ENCODE results near the gene DNAI4.
A peak's percentile ranks its signal among the peaks of the same experiment; 100 is the strongest.
"Not testable (repeated sequence)": the region's sequence is repeated elsewhere in the genome, so short reads cannot be mapped to it uniquely, and the experiment has no call there.

DNAI4 gene, protein sequence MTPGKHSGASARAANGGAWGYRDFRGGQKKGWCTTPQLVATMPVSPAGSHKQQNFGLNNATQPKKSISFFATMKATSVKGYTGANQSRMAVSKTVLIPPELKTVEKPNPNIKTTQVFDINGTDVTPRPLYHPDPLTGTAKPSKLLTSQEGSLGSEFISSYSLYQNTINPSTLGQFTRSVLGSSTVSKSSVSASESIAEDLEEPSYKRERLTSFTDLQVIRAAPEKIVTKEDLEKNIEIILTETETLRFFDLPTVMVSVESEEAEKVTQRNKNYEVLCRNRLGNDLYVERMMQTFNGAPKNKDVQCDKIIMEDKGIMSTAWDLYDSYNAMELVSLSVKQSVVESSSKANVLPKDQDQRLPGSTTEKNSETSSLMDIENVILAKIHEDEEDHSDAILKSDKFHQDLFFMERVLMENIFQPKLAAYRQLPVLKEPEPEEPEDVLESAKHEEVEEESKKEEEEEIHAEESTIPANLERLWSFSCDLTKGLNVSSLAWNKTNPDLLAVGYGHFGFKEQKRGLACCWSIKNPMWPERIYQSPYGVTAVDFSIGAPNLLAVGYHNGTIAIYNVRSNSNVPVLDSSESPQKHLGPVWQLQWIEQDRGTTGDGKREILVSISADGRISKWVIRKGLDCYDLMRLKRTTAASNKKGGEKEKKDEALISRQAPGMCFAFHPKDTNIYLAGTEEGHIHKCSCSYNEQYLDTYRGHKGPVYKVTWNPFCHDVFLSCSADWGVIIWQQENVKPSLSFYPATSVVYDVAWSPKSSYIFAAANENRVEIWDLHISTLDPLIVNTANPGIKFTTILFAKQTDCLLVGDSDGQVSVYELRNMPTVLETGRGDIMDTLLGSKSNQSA

GRCh38 chr1:66924756-66925557 is at the start of gene DNAI4, which contains the start of gene MIER1:
TSS of gene DNAI4 (minus strand) at chr1:66924856. CDS start at chr1:66924831, 25 bp downstream.
TSS of gene MIER1 (plus strand) at chr1:66924990. CDS start at chr1:66925029, 39 bp downstream.
- Histone ChIP-seq H3K9ac (ENCODE audit: low read length) (peak within 1 kb of the TSS; percentile 94), H3K4me3 (ENCODE audit: low read length) (peak within 1 kb of the TSS; percentile 87), H3K36me3 (ENCODE audit: control insufficient read depth, low read depth, low read length) (no peaks in the 10 kb centered on the region), H3K27ac (ENCODE audit: low read length) (peak within 1 kb of the TSS; percentile 94), H3K27me3 (ENCODE audit: control insufficient read depth, insufficient read depth, low read length) (no peaks in the 10 kb centered on the region), H3K9me3 (ENCODE audit: control insufficient read depth, low read depth, low read length) (no peaks in the 10 kb centered on the region), H3K4me1 (ENCODE audit: control insufficient read depth, low read depth, low read length) (peaks cover 19% of the 10 kb centered on the region)

GRCh38 chr1:66968574-66968973 is 43.9 kb upstream of the DNAI4 start:
- Histone ChIP-seq H3K9me3 (ENCODE audit: control insufficient read depth, low read depth, low read length) (no peaks in the 10 kb centered on the region), H3K4me1 (ENCODE audit: control insufficient read depth, low read depth, low read length) (no peaks in the 10 kb centered on the region), H3K9ac (ENCODE audit: low read length) (no peak overlapping the region), H3K4me3 (ENCODE audit: low read length) (no peak overlapping the region), H3K27ac (ENCODE audit: low read length) (no peak overlapping the region), H3K36me3 (ENCODE audit: control insufficient read depth, low read depth, low read length) (peaks cover 54% of the 10 kb centered on the region), H3K27me3 (ENCODE audit: control insufficient read depth, insufficient read depth, low read length) (no peaks in the 10 kb centered on the region)

DNA sequence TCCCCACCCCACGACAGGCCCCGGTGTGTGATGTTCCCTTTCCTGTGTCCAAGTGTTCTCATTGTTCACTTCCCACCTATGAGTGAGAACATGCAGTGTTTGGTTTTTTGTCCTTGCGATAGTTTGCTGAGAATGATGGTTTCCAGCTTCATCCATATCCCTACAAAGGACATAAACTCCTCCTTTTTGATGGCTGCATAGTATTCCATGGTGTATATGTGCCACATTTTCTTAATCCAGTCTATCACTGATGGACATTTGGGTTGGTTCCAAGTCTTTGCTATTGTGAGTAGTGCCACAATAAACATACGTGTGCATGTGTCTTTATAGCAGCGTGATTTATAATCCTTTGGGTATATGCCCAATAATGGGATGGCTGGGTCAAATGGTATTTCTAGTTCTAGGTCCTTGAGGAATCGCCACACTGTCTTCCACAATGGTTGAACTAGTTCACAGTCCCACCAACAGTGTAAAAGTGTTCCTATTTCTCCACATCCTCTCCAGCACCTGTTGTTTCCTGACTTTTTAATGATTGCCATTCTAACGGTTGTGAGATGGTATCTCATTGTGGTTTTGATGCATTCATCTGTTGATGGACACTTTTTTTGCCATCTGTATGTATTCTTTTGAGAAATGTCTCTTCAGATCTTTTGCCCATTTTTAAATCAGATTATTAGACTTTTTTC is 41.7 kb upstream of the DNAI4 start:
- H3K9me3 ChIP-seq (ENCODE audit: control insufficient read depth, low read depth, low read length); H3K4me1 ChIP-seq (ENCODE audit: control insufficient read depth, low read depth, low read length); H3K4me3 ChIP-seq (ENCODE audit: low read length); H3K27ac ChIP-seq (ENCODE audit: low read length); H3K27me3 ChIP-seq (ENCODE audit: control insufficient read depth, insufficient read depth, low read length); H3K9ac ChIP-seq (ENCODE audit: low read length): not testable (repeated sequence)
- H3K36me3 ChIP-seq (ENCODE audit: control insufficient read depth, low read depth, low read length): peaks cover 59% of the 10 kb centered on the region

- H3K4me1 ChIP-seq (ENCODE audit: control insufficient read depth, low read depth, low read length): no peaks in the 10 kb centered on the region
- peaks cover 64% of the 10 kb centered on the region for H3K36me3 ChIP-seq (ENCODE audit: control insufficient read depth, low read depth, low read length)
- no peak overlapping the region for H3K27ac ChIP-seq (ENCODE audit: low read length)
- no peak overlapping the region for H3K9ac ChIP-seq (ENCODE audit: low read length)
- no peaks in the 10 kb centered on the region for H3K9me3 ChIP-seq (ENCODE audit: control insufficient read depth, low read depth, low read length)
- H3K4me3 ChIP-seq (ENCODE audit: low read length): no peak overlapping the region
- no peaks in the 10 kb centered on the region for H3K27me3 ChIP-seq (ENCODE audit: control insufficient read depth, insufficient read depth, low read length)
Observed at GRCh38 chr1:66957938-66958337, 33.3 kb upstream of the DNAI4 start.

DNA sequence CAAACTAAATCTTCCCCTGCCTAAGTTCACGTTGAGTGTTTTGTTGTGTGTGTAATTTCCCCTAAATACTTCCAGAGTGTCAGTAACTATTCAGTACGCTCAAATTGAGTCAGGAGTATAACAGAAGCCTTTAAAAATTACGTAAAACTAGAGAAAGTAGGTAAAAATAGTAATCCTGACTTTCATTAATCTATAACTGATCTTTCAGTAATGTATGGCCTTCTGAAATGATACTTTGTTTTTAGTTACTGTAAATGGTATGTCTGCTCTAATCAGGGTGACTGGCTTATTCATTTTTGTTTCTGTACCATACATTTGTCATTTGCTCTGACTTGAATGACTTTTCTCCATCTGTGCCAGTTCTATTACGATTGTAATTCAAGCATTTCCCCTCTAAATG is 29.6 kb upstream of the DNAI4 start:
- no peak overlapping the region for H3K9ac ChIP-seq (ENCODE audit: low read length)
- H3K4me3 ChIP-seq (ENCODE audit: low read length): no peak overlapping the region
- peaks cover 42% of the 10 kb centered on the region for H3K36me3 ChIP-seq (ENCODE audit: control insufficient read depth, low read depth, low read length)
- H3K4me1 ChIP-seq (ENCODE audit: control insufficient read depth, low read depth, low read length): no peaks in the 10 kb centered on the region
- H3K9me3 ChIP-seq (ENCODE audit: control insufficient read depth, low read depth, low read length): no peaks in the 10 kb centered on the region
- no peak overlapping the region for H3K27ac ChIP-seq (ENCODE audit: low read length)
- no peaks in the 10 kb centered on the region for H3K27me3 ChIP-seq (ENCODE audit: control insufficient read depth, insufficient read depth, low read length)

DNA sequence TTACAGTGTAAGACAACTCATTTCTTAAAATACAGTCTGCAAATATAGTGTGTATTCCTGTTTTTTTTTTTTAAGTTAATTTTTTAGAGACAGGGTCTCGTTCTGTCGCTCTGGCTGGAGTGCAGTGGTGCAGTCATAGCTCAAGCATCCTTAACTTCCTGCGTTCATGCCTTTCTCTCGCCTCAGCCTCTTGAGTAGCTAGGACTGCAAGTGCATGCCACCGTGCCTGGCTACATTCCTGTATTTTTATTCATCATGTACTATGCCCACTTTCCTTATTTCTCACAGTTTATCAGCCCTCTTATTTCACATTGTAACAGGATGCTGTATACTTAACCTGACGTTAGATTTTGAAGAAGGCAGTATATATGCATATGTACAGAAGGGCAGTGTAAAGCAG is 26.9 kb upstream of the DNAI4 start:
- H3K9ac ChIP-seq (ENCODE audit: low read length): no peak overlapping the region
- no peaks in the 10 kb centered on the region for H3K9me3 ChIP-seq (ENCODE audit: control insufficient read depth, low read depth, low read length)
- H3K27ac ChIP-seq (ENCODE audit: low read length): no peak overlapping the region
- peaks cover 36% of the 10 kb centered on the region for H3K36me3 ChIP-seq (ENCODE audit: control insufficient read depth, low read depth, low read length)
- H3K4me3 ChIP-seq (ENCODE audit: low read length): no peak overlapping the region
- no peaks in the 10 kb centered on the region for H3K27me3 ChIP-seq (ENCODE audit: control insufficient read depth, insufficient read depth, low read length)
- H3K4me1 ChIP-seq (ENCODE audit: control insufficient read depth, low read depth, low read length): no peaks in the 10 kb centered on the region

GRCh38 chr1:66947267-66947666 is 22.6 kb upstream of the DNAI4 start:
- H3K27ac ChIP-seq (ENCODE audit: low read length): no peak overlapping the region
- H3K36me3 ChIP-seq (ENCODE audit: control insufficient read depth, low read depth, low read length): peaks cover 26% of the 10 kb centered on the region
- no peaks in the 10 kb centered on the region for H3K27me3 ChIP-seq (ENCODE audit: control insufficient read depth, insufficient read depth, low read length)
- H3K4me3 ChIP-seq (ENCODE audit: low read length): no peak overlapping the region
- no peak overlapping the region for H3K9ac ChIP-seq (ENCODE audit: low read length)
- H3K4me1 ChIP-seq (ENCODE audit: control insufficient read depth, low read depth, low read length): no peaks in the 10 kb centered on the region
- no peaks in the 10 kb centered on the region for H3K9me3 ChIP-seq (ENCODE audit: control insufficient read depth, low read depth, low read length)

DNA sequence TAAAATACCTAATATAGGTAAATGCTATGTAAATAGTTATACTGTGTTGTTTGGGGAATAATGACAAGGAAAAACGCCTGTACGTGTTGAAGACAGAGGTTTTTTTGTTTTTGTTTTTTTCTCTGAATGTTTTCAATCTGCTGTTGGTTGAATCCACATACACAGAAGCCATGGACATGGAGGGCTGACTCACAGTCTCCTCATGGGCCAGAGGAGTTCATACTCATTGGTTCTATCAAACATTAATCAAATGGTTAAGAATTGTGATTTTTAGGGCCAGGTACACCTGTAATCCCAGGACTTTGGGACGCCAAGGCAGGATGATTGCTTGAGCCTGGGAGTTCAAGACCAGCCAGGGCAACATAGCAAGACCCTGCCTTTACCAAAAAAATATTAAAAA is 20.7 kb upstream of the DNAI4 start:
- Histone ChIP-seq H3K9ac (ENCODE audit: low read length) (no peak overlapping the region), H3K36me3 (ENCODE audit: control insufficient read depth, low read depth, low read length) (peaks cover 24% of the 10 kb centered on the region), H3K4me1 (ENCODE audit: control insufficient read depth, low read depth, low read length) (no peaks in the 10 kb centered on the region), H3K4me3 (ENCODE audit: low read length) (no peak overlapping the region), H3K9me3 (ENCODE audit: control insufficient read depth, low read depth, low read length) (no peaks in the 10 kb centered on the region), H3K27me3 (ENCODE audit: control insufficient read depth, insufficient read depth, low read length) (no peaks in the 10 kb centered on the region), H3K27ac (ENCODE audit: low read length) (no peak overlapping the region)

DNA sequence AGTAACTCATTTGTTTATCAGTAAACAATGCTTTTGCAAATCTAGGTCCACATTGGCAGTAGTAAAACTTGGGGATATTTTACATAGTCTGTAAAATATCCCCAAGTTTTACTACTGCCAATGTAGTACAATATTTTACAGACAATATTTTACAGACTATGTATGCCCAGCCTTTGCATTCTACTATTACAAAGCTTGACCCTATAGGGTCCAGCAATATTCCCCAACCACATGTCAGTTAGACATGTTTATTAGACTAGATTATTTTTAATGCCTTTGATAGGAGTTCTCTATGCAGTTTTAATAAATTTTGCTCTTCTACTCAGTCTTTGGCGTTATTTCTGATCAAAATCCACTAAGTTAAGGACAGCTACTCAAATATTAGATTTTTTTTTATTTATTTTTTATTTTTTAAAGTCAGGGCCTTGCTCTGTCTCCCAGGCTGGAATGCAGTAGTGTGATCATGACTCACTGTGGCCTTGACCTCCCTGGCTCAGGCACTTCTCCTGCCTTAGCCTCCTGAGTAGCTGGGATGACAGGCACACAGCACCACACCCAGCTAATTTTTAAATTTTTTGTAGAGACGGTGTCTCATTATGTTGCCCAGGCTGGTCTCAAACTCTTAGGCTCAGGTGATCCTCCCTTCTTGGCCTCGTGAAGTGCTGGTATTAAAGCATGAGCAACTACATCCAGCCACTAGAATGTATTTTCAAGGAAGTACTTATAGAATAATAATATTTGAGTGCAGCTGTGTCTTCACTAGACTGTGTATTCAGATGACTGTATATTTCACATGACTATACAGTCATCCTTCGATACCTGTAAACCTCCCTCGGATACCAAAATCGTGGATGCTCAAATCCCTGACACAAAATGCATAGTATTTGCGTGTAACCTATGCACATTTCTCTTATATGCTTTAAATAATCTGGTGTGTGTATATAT is 19.9 kb upstream of the DNAI4 start:
- H3K27ac ChIP-seq (ENCODE audit: low read length): no peak overlapping the region
- no peak overlapping the region for H3K9ac ChIP-seq (ENCODE audit: low read length)
- H3K9me3 ChIP-seq (ENCODE audit: control insufficient read depth, low read depth, low read length): no peaks in the 10 kb centered on the region
- H3K4me3 ChIP-seq (ENCODE audit: low read length): no peak overlapping the region
- H3K4me1 ChIP-seq (ENCODE audit: control insufficient read depth, low read depth, low read length): no peaks in the 10 kb centered on the region
- no peaks in the 10 kb centered on the region for H3K27me3 ChIP-seq (ENCODE audit: control insufficient read depth, insufficient read depth, low read length)
- H3K36me3 ChIP-seq (ENCODE audit: control insufficient read depth, low read depth, low read length): peaks cover 24% of the 10 kb centered on the region

DNA sequence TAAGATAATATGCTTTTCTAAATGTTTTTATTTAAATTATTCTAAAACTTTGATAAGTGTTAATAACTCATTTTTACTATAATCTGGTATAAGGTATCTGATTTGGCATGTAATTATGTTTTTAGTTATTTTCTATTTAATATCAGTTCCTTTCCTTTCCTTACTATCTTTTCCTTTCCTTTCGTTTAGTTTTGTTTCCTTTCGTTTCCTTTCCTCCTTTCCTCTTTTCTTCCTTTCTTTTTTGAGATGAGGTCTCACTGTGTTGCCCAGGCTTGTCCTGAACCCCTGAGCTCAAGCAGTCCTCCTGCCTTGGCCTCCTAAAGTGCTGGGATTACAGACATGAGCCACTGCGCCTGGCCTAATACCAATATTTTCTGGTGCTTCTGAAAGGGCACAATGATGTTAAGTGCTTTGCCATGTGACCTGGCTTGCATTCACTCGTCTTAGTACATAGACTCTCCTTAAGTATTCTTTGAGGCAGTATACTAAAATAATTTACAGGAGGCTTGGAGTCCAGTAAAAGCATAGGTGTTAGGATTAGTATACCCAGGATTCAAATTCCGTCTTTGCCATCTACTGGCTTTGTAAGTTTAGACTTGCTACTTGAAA is 18.8 kb upstream of the DNAI4 start:
- H3K27me3 ChIP-seq (ENCODE audit: control insufficient read depth, insufficient read depth, low read length): no peaks in the 10 kb centered on the region
- peaks cover 24% of the 10 kb centered on the region for H3K36me3 ChIP-seq (ENCODE audit: control insufficient read depth, low read depth, low read length)
- H3K27ac ChIP-seq (ENCODE audit: low read length): no peak overlapping the region
- no peak overlapping the region for H3K4me3 ChIP-seq (ENCODE audit: low read length)
- H3K9me3 ChIP-seq (ENCODE audit: control insufficient read depth, low read depth, low read length): no peaks in the 10 kb centered on the region
- H3K9ac ChIP-seq (ENCODE audit: low read length): no peak overlapping the region
- H3K4me1 ChIP-seq (ENCODE audit: control insufficient read depth, low read depth, low read length): no peaks in the 10 kb centered on the region
